Vagina (tissue), 2 donors: ENCODE measurements around the gene ATP4B. TPM values are rescaled to one million over a fixed set of nuclear protein-coding genes. Genes with fewer than 3 reads are reported as not detected.

ENCODE experiments used
- DNase-seq, 2 donors: peaks; one replicate each; pipeline ENCODE4 v3.0.0-alpha.2; 2017; ENCODE audit errors: extremely low spot score in 2 of 2
- H3K27ac ChIP-seq: fragments of 200-600 bp; sonication (generic); one replicate; pipeline ENCODE4 v1.5.1; 2019
- H3K27me3 ChIP-seq: fragments of 200-600 bp; sonication (generic); one replicate; pipeline ENCODE4 v1.5.1; 2019
- H3K36me3 ChIP-seq, 2 donors: fragments of 200-600 bp; sonication (generic); one replicate each; pipeline ENCODE4 v1.5.1; 2017 to 2019
- H3K4me1 ChIP-seq: fragments of 200-600 bp; sonication (generic); one replicate; pipeline ENCODE4 v1.5.1; 2019
- H3K4me3 ChIP-seq, 2 donors: fragments of 200-600 bp; sonication (generic); 1 replicate in 1 of 2; 2 replicates in 1 of 2; pipeline ENCODE4 v1.5.1; 2016 to 2019
- H3K9me3 ChIP-seq: fragments of 200-600 bp; sonication (generic); one replicate; pipeline ENCODE4 v1.5.1; 2019
- CTCF ChIP-seq, 3 experiments: fragments of 450-650 bp in 2 of 3; fragments of 200-600 bp in 1 of 3; sonication (generic) in 1 of 3; IDR thresholded peaks; one replicate each; pipeline ENCODE4 v1.5.1; 2017 to 2019; ENCODE audit warnings: antibody characterized with exemption in 3 of 3, mild to moderate bottlenecking in 2 of 3, moderate library complexity in 2 of 3
- POLR2A ChIP-seq, 2 donors: fragments of 450-650 bp; IDR thresholded peaks; one replicate each; pipeline ENCODE4 v1.6.1; 2017; ENCODE audit warnings: antibody characterized with exemption in 2 of 2, mild to moderate bottlenecking in 2 of 2, moderate library complexity in 2 of 2
- POLR2AphosphoS5 ChIP-seq, 2 donors: sonication (generic); formaldehyde crosslinking; IDR thresholded peaks; one replicate each; pipeline ENCODE4 v1.9.0; 2017; ENCODE audit warnings: antibody characterized with exemption in 2 of 2, mild to moderate bottlenecking in 2 of 2, low read depth in 1 of 2; ENCODE audit not compliant: insufficient read depth in 1 of 2
- intact Hi-C: fragments of 100-400 bp; cut with DNase I; formaldehyde crosslinking; loops from one replicate; pipeline ENCODE4 v1.15.1; 2023
- total RNA-seq: library from RNA; depleted of rRNA; stranded (reverse); fragments of >200 nt; gene quantifications from one replicate; pipeline ENCODE4 v1.2.3, GENCODE V29; 2016

Gene ATP4B
- total RNA-seq, 1 donor from 2014 or later: not detected

DNA sequence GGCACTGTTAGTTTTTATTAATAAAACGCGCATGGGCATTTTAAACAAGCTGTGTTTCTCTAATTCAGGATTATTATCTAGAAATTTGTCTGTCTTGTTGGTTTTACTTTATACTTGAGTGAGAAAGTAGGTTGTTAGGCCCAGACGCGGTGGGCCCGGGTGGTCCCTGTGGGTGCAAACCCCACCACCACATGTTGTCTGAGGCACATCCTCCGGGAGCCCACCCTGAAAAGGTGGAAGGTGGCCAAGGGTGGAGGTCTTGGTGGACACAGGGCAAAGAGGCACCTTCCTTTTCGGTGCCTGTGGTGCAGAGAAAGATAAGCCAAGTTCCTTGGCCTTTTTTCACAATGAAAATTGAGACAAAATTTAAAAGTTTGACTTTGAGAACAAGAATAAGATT lies 16.6 kb downstream of the ATP4B start:
- Histone ChIP-seq H3K36me3 (peaks cover 0 to 43% of the 10 kb centered on the region in 2 donors), H3K9me3 (no peaks in the 10 kb centered on the region), H3K27ac (no peak overlapping the region), H3K4me3 (no peak overlapping the region), H3K27me3 (no peaks in the 10 kb centered on the region), H3K4me1 (peaks cover 2% of the 10 kb centered on the region)
- TF ChIP-seq POLR2A (IDR thresholded peaks at IDR 0.05) (no peak), POLR2AphosphoS5 (IDR thresholded peaks at IDR 0.05; ENCODE audit: insufficient read depth in 1 of 2, low read depth in 1 of 2) (no peak), CTCF (IDR thresholded peaks at IDR 0.05) (no peak)
- DNase-seq: no peak
- intact Hi-C loops: no loop called here

GRCh38 chr13:113639616-113640262 lies 18.3 kb downstream of the ATP4B start:
- Histone ChIP-seq H3K27me3 (no peaks in the 10 kb centered on the region), H3K4me1 (no peaks in the 10 kb centered on the region), H3K27ac (no peak overlapping the region), H3K9me3 (no peaks in the 10 kb centered on the region), H3K36me3 (peaks cover 0 to 60% of the 10 kb centered on the region in 2 donors), H3K4me3 (no peak overlapping the region)
- no peak for TF ChIP-seq POLR2A (IDR thresholded peaks at IDR 0.05)
- TF ChIP-seq CTCF (IDR thresholded peaks at IDR 0.05): no peak
- TF ChIP-seq POLR2AphosphoS5 (IDR thresholded peaks at IDR 0.05; ENCODE audit: insufficient read depth in 1 of 2, low read depth in 1 of 2): no peak
- DNase-seq: no peak
- intact Hi-C loops: no loop called here

DNA sequence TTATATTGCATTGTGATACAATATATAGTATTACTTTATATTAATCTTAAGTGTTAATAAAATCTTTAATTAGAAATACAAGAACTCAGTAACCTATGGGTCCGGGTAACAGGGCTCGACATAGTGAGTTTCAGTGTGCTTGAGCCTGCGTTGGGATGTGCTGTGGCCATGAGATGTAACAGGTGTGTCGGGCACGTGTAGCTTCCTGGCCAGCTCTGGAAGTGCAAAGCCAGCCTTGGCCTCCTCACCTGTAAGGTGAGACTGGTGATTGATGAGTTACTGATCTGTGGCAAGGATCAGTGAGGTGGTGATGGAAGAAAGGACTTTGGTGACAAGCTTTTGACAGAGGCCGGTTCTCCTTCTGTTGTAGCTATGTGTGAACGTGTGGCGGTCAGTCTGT lies 19.2 kb downstream of the ATP4B start:
- DNase-seq: no peak
- Histone ChIP-seq H3K27me3 (no peaks in the 10 kb centered on the region), H3K9me3 (no peaks in the 10 kb centered on the region), H3K4me3 (no peak overlapping the region), H3K27ac (no peak overlapping the region), H3K36me3 (peaks cover 0 to 70% of the 10 kb centered on the region in 2 donors), H3K4me1 (no peaks in the 10 kb centered on the region)
- intact Hi-C loops: no loop called here
- TF ChIP-seq POLR2AphosphoS5 (IDR thresholded peaks at IDR 0.05; ENCODE audit: insufficient read depth in 1 of 2, low read depth in 1 of 2) (no peak), POLR2A (IDR thresholded peaks at IDR 0.05) (no peak), CTCF (IDR thresholded peaks at IDR 0.05) (no peak)

DNA sequence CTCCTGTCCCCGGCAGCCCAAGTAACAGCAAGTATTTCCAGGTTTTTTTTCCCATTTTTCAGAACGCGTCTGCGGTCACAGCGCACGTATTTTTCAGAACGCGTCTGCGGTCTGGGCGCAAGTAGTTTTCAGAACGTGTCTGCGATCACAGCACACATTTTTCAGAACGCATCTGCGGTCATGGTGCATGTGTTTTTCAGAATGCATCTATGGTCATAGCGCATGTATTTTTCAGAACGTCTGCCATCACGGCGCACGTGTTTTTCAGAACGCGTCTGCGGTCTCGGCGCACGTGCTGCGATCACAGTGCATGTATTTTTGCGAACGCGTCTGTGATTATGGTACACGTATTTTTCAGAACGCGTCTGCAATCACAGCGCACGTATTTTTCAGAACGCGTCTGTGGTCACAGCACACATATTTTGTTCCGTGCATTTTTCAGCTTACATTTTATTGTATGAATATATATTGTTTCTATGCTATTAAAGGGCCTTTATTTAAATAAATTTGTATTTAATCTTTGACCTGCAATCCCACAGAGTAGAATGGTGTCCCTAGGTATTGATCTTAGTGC lies 19.7 kb downstream of the ATP4B start:
- TF ChIP-seq POLR2A (IDR thresholded peaks at IDR 0.05): no peak
- no peak for TF ChIP-seq POLR2AphosphoS5 (IDR thresholded peaks at IDR 0.05; ENCODE audit: insufficient read depth in 1 of 2, low read depth in 1 of 2)
- no peak for TF ChIP-seq CTCF (IDR thresholded peaks at IDR 0.05)
- Histone ChIP-seq H3K27ac (no peak overlapping the region), H3K4me1 (no peaks in the 10 kb centered on the region), H3K9me3 (no peaks in the 10 kb centered on the region), H3K27me3 (no peaks in the 10 kb centered on the region), H3K36me3 (peaks cover 0 to 75% of the 10 kb centered on the region in 2 donors), H3K4me3 (no peak overlapping the region)
- intact Hi-C loops: no loop called here
- no peak for DNase-seq
